HepG2 (cell line): ENCODE results near the gene SUSD4.

Source experiments
- MAZ ChIP-seq, 2 experiments: sonication (generic) in 1 of 2; formaldehyde crosslinking in 1 of 2; IDR thresholded peaks; 2 replicates each; pipeline versions ENCODE4 v1.5.0 to v1.6.1; 2012 to 2020; ENCODE audit warnings: low read depth in 2 of 2, mild to moderate bottlenecking in 2 of 2, borderline replicate concordance in 1 of 2, improper control_type of control experiment in 1 of 2, low read length in 1 of 2, missing genetic modification reagents in 1 of 2, moderate library complexity in 1 of 2
- NR3C1 ChIP-seq: sonication (generic); formaldehyde crosslinking; IDR thresholded peaks from 2 replicates; pipeline ENCODE4 v1.4.0; 2020; ENCODE audit warnings: missing genetic modification reagents
- ZMYM2 ChIP-seq: sonication (generic); formaldehyde crosslinking; IDR thresholded peaks from 2 replicates; pipeline ENCODE4 v1.8.0; 2022; ENCODE audit warnings: mild to moderate bottlenecking, missing genetic modification reagents
- ZNF460 ChIP-seq: sonication (generic); formaldehyde crosslinking; IDR thresholded peaks from 2 replicates; pipeline ENCODE4 v1.5.1; 2020; ENCODE audit warnings: missing genetic modification reagents, mild to moderate bottlenecking, borderline replicate concordance

DNA sequence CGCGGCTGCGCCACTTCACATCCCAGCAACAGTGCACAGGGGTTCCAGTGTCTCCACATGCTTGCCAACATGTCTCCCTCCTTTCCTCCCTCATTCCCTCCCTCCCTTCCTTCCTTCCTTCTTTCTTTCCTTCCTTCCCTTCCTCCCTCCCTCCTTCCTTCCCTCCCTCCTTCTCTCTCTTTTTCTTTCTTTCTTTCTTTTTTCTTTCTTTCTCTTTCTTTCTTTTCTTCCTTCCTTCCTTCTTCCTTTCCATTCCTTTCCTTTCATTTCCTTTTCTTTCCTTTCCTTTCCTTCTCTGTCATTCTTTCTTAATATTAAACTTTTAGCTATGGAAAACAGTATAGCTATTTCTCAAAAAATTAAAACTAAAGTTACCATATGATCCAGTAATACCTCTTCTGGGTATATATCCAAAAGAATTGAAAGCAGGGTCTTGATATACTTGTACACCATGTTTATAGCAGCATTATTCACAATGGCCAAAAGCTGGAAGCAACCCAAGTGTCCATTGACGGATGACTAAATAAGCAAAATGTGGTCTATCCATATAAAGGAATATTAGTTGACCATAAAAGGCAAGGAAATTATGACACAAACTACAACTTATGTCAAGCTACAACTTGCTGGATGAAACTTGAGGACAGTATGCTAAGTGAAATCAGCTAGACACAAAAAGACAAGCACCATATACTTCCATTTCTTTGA lies 165.9 kb downstream of the SUSD4 start:
- TF ChIP-seq NR3C1 (CRISPR knock-in tag) (no peak), ZMYM2 (CRISPR knock-in tag) (no peak), ZNF460 (CRISPR knock-in tag) (no peak), MAZ (IDR thresholded peaks at IDR 0.05; ENCODE audit: borderline replicate concordance, low read depth, low read length) (no peak), MAZ (CRISPR knock-in tag; IDR thresholded peaks at IDR 0.05; ENCODE audit: low read depth) (no peak)
